Motor neuron (in vitro differentiated cells): ENCODE data around the gene FAM124B. TPM values are rescaled to one million over a fixed set of nuclear protein-coding genes. Genes with fewer than 3 reads are reported as not detected.
A peak's percentile ranks its signal among the peaks of the same experiment; 100 is the strongest.

ENCODE experiments used
- ATAC-seq, 8 experiments: fragments of 200-7000 bp; cut with Tn5 transposase; replicated peaks in 6 of 8; 2 replicates each; pipeline ENCODE4 v1.8.0; 2021; ENCODE audit warnings: mild to moderate bottlenecking in 8 of 8, moderate library complexity in 8 of 8
- H3K27ac ChIP-seq, 2 donors: fragments of 250-450 bp; sonication (Bioruptor Pico); 2 replicates each; pipeline ENCODE4 v1.9.0; 2021; ENCODE audit warnings: antibody characterized with exemption in 2 of 2, mild to moderate bottlenecking in 2 of 2, moderate library complexity in 1 of 2
- H3K4me1 ChIP-seq, 2 donors: fragments of 250-450 bp; sonication (Bioruptor Pico); replicated peaks in 1 of 2; 2 replicates each; pipeline ENCODE4 v1.6.1; 2021; ENCODE audit warnings: antibody characterized with exemption in 2 of 2, mild to moderate bottlenecking in 2 of 2, moderate library complexity in 1 of 2
- H3K4me3 ChIP-seq, 5 donors: fragments of 250-450 bp; sonication (Bioruptor Pico); 2 replicates each; pipeline ENCODE4 v1.9.0; 2021; ENCODE audit warnings: antibody characterized with exemption in 5 of 5, mild to moderate bottlenecking in 5 of 5, moderate library complexity in 4 of 5
- WGBS, 10 experiments: fragments of 450-650 bp; shearing (Covaris generic); methylation state at CpG; one replicate each; pipeline ENCODE4 v1.0.0; 2022; 5-methylcytosine and 5-hydroxymethylcytosine counted together
- in situ Hi-C, 9 experiments: fragments of 400-800 bp; cut with MboI; loops; one replicate each; pipeline ENCODE4 v1.15.0; 2021; ENCODE audit warnings: low sequenced_read_pairs in 9 of 9, low pct_unique_long_range_greater_than_20kb in 2 of 9; ENCODE audit not compliant: unreplicated experiment in 9 of 9
- total RNA-seq, 8 experiments: library from RNA; unstranded; fragments of 300-600 nt; gene quantifications; 2 replicates each; pipeline versions ENCODE4 v1.2.3 to v1.2.4, GENCODE V29; 2022

The FAM124B gene
- total RNA-seq, 8 experiments from 2014 or later, result 0.09 to 0.97 (median 0.23) TPM; not detected in 4

DNA sequence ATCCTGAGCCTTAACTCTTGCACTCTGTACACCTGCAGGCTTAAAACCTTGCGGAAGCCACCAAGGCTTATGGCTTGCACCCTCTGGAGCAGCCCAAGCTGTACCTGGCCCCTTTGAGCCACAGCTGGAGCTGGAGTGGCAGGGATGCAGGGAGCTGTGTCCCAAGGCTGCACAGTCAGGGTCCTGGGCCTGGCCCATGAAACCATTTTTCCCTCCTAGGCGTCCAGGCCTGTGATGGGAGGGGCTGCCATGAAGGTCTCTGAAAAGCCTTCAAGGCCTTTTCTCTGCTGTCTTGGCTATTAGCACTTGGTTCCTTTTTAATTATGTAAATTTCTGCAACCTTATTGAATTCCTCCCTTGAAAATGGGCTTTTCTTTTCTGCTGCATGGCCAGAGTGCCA, 56.4 kb downstream of the FAM124B start:
- WGBS, 10 experiments, result 83 to 100% (median 100%) methylated on average over 1 to 2 of the region's 2 CpGs; no CpG with 5 or more reads in 5 of the 10 experiments
- no peak overlapping the region for H3K4me3 ChIP-seq
- no peaks in the 10 kb centered on the region for H3K4me1 ChIP-seq
- in situ Hi-C loops, result loop anchor here in 1 of 9 experiments (25.0 kb wide), 1 partner anchor 642 kb away; no protein-coding TSS in a partner anchor
- ATAC-seq, result no peak
- no peak overlapping the region for H3K27ac ChIP-seq

DNA sequence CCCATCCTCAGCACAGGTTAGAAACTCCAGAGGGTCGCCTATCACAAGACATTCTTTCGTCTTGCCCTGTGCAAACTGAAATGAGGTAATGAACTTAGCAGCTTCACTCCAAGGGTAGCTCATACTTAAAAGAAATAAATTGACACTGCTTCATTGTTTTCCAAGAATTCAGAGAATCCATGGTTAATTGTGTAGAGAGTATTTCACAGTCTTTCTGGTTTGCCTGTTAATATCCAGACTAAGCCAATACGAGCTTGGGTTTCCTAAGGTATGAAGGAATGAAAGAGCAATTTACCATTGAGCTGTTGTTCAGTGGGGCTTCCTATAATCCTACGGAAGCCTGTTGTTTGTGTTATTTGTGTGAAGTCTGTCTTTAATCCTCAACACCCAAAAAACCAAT, 58.7 kb downstream of the FAM124B start:
- no peaks in the 10 kb centered on the region for H3K4me1 ChIP-seq
- H3K4me3 ChIP-seq, result no peak overlapping the region
- ATAC-seq, result no peak
- in situ Hi-C loops, result loop anchor here in 1 of 9 experiments (25.0 kb wide), 1 partner anchor 644 kb away; no protein-coding TSS in a partner anchor
- no peak overlapping the region for H3K27ac ChIP-seq
- WGBS, 10 experiments, result 18 to 91% (median 79%) methylated on average over 2 to 4 of the region's 4 CpGs; no CpG with 5 or more reads in 2 of the 10 experiments

DNA sequence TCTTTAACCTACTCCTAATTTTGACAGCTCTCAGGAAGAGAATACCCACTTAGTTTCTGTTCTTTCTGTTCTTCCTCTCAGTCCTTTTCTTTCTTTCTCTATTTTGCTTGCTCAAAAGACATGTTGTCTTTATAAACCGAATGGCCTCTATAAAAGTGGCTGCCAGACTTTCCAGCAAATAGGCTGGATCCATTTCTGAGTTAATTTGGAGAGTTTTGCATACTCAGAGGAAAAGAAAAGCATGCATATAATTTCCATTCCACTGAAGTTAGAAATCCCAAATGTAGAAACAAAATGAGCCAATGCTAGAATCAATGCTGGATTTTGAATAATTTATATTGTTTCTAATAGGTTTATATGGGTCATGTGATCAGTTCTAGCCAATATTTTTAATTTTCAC, 65.9 kb downstream of the FAM124B start:
- WGBS, 10 experiments, result 0 to 62% (median 20%) methylated on average over 1 of the region's 1 CpG; no CpG with 5 or more reads in 3 of the 10 experiments
- Histone ChIP-seq H3K27ac (no peak overlapping the region), H3K4me3 (no peak overlapping the region), H3K4me1 (peaks cover 0 to 2% of the 10 kb centered on the region in 2 donors)
- ATAC-seq, result peak in 1 of 8 experiments; percentile 5
- in situ Hi-C loops, result loop anchor here in 1 of 9 experiments (25.0 kb wide), 1 partner anchor 651 kb away; no protein-coding TSS in a partner anchor

DNA sequence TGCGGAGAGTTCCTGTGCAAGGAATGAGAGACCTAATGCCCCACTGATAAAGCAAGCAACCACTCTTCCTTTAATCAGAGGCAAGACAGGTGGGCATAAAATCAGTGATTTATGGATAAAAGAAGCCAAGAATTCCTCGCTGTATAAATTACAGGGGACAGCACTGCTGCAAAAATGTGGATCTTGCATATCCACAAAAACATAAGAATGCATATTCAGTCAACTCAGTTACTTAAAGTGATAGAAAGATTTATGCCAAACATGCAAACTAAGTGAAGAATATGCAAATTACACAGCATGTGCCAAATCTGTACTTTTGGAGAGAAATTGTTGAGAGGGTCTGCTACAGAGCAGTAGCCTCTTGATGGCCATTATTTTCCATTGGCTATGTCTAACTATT, 67.2 kb downstream of the FAM124B start:
- peak in 2 of 8 experiments; percentile 10 to 70 for ATAC-seq
- 8 to 100% (median 76%) methylated on average over 1 to 2 of the region's 2 CpGs for WGBS, 10 experiments
- Histone ChIP-seq H3K27ac (no peak overlapping the region), H3K4me1 (peaks cover 0 to 2% of the 10 kb centered on the region in 2 donors), H3K4me3 (no peak overlapping the region)
- in situ Hi-C loops, result loop anchor here in 1 of 9 experiments (25.0 kb wide), 1 partner anchor 653 kb away; no protein-coding TSS in a partner anchor

DNA sequence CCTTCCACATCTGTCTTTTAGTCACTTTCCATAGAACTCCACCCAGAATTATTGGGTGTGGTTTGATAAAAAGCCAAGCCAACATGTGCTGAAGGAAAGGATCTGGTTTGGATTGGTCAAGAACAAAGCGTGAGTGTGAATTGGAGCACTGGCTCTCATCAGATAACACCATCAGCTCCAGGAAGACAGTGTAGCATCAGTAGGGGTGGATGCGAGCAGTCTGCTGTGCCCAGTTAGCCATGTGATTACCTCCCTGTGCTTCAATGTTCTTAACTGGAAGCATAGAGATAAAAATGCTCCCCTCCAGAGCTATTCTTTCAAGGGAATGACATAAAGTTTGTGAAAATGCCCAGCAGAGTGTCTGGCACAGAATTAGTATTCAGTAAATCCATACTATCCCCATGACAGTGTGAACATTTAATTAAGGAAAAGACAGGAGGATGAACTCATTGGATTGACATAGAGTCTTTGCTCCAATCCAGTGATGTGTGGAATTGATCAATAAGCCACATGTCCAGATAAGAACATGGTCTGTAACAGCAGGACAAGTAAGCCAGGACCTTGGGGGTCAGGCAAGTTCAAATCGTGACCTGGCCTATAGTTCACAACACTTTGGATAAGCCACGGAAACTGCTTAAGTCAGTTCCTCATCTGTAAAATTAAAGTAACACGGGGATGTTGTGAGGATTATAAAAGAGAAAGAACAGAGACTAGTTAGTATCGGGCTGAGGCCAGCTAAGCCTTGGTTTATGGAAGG, 68.0 kb downstream of the FAM124B start:
- WGBS, 10 experiments, result 15 to 100% (median 76%) methylated on average over 2 to 6 of the region's 6 CpGs; no CpG with 5 or more reads in 1 of the 10 experiments
- H3K4me3 ChIP-seq, result no peak overlapping the region
- in situ Hi-C loops, result loop anchor here in 1 of 9 experiments (25.0 kb wide), 1 partner anchor 653 kb away; no protein-coding TSS in a partner anchor
- H3K4me1 ChIP-seq, result peaks cover 0 to 2% of the 10 kb centered on the region in 2 donors
- ATAC-seq, result peak in 3 of 8 experiments; percentile 90 to 98 (median 95)
- H3K27ac ChIP-seq, result no peak overlapping the region

DNA sequence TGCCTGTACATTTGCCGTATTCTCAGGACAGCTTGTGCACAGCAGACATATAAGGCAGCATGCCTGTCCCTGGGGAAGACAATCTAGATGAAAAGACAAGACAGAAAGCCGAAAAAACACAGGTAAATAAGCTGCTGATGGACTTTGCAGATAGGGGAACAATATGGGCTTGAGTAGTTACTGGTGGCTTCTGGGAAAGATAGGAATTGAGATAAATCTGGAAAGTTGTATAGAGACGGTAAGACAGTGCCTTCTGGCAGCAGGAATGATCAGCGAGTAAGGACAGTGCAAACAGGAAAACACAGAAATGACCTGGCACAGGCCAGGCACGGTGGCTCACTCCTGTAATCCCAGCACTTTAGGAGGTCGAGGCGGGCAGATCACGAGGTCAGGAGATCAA, 70.2 kb downstream of the FAM124B start:
- Histone ChIP-seq H3K27ac (no peak overlapping the region), H3K4me1 (peaks cover 0 to 2% of the 10 kb centered on the region in 2 donors), H3K4me3 (no peak overlapping the region)
- 60 to 100% (median 88%) methylated on average over 1 to 8 of the region's 8 CpGs; no CpG with 5 or more reads in 1 of the 10 experiments for WGBS, 10 experiments
- in situ Hi-C loops, result loop anchor here in 1 of 9 experiments (25.0 kb wide), 1 partner anchor 656 kb away; no protein-coding TSS in a partner anchor
- ATAC-seq, result no peak

DNA sequence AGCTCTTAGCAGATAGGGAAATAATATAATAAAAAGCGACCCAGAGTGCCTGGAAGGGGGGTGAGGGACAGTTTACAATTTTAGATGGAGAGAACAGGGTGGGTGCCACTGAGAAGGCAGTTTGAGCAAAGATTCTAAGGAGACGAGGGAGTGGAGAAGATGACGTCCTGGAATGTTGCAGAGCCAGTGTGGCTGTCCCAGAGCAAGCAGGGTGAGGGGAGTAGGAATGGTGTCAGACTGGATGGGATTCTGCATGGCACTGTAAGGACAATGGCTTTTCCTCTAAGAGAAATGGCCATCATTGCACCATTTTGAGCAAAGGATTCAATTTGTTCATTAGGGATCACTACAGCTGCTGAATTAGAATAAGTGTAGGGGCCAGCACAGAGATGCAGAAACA, 73.1 kb downstream of the FAM124B start:
- no peak for ATAC-seq
- Histone ChIP-seq H3K27ac (no peak overlapping the region), H3K4me1 (no peaks in the 10 kb centered on the region), H3K4me3 (no peak overlapping the region)
- 53 to 83% (median 65%) methylated on average over 1 to 3 of the region's 3 CpGs; no CpG with 5 or more reads in 2 of the 10 experiments for WGBS, 10 experiments
- in situ Hi-C loops, result loop anchor here in 1 of 9 experiments (25.0 kb wide), 1 partner anchor 659 kb away; no protein-coding TSS in a partner anchor

Other genes starting within 250 kb of the FAM124B start
- gene CUL3, start 183.3 kb upstream of the FAM124B start, total RNA-seq, result 100 to 1,000 TPM in 2 of 8 experiments, 10 to 100 TPM in 6; 54.8 to 123 (median 73.9) TPM